Body of pancreas (tissue), 4 donors: ENCODE measurements around the gene GDF11.

Experiments
- POLR2A ChIP-seq, 3 donors: fragments of 450-650 bp; IDR thresholded peaks; one replicate each; pipeline ENCODE4 v1.6.1; 2016; ENCODE audit warnings: antibody characterized with exemption in 3 of 3, mild to moderate bottlenecking in 2 of 3
- TF ChIP-seq, protein P1 (sequence below), 7 experiments: fragments of 450-650 bp in 4 of 7; fragments of 200-600 bp in 3 of 7; sonication (generic) in 3 of 7; IDR thresholded peaks; one replicate each; pipeline ENCODE4 v1.5.1; 2016 to 2019; ENCODE audit warnings: antibody characterized with exemption in 7 of 7

DNA sequence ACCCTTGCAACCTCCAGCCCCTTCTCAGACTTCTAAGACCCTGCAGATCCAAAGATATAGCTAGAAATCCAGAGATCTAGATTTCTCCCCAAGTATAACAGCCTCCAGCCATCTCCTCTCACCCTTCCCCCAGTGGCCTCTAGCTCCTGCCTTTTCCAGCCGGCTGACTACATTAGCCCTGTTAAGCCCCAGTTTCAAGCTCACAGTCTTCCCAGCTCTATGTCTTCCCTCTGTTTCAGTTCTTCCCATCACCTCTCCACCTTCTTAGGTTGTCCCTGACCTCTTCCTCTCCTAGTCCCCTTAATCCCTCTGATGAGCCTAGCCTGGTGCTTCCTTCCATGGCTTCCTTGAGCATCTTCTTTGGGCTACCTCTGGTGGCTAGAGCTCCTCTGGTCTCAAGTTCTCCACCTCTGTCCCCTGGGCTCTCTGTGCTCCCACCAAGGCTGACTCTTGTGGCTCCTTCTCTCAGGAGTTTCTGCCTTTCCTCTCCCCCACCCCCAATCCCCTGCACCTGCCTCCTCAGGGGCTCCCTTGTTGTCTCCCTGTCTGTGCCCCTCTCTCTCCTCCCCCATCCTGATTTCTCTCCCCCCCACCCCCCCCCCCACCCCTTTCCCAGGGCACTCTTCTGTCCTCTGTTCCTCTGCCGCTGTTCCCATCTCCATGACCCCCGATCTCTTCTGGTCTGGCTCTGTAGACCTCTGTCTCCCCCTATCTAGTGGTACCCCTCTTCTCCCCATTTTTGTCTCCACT is 816 bp upstream of the GDF11 start:
- TF ChIP-seq, protein P1, sequence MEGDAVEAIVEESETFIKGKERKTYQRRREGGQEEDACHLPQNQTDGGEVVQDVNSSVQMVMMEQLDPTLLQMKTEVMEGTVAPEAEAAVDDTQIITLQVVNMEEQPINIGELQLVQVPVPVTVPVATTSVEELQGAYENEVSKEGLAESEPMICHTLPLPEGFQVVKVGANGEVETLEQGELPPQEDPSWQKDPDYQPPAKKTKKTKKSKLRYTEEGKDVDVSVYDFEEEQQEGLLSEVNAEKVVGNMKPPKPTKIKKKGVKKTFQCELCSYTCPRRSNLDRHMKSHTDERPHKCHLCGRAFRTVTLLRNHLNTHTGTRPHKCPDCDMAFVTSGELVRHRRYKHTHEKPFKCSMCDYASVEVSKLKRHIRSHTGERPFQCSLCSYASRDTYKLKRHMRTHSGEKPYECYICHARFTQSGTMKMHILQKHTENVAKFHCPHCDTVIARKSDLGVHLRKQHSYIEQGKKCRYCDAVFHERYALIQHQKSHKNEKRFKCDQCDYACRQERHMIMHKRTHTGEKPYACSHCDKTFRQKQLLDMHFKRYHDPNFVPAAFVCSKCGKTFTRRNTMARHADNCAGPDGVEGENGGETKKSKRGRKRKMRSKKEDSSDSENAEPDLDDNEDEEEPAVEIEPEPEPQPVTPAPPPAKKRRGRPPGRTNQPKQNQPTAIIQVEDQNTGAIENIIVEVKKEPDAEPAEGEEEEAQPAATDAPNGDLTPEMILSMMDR (IDR thresholded peaks at IDR 0.05): no peak
- TF ChIP-seq POLR2A (IDR thresholded peaks at IDR 0.05): no peak
